Panc1 (cell line): ENCODE results near the gene SUPT16H. TPM values are rescaled to one million over a fixed set of nuclear protein-coding genes. Genes with fewer than 3 reads are reported as not detected.
A peak's percentile ranks its signal among the peaks of the same experiment; 100 is the strongest.

ENCODE experiments used
- ATAC-seq: fragments of 200-7000 bp; cut with Tn5 transposase; 2 replicates; pipeline ENCODE4 v1.9.1; 2020; ENCODE audit warnings: mild to moderate bottlenecking, moderate library complexity
- BruUV-seq: library from RNA; stranded (reverse); fragments of 400-500 nt; replicated peaks from 2 replicates; lab custom pipeline; 2021; lab: Mats Ljungman, UMichigan
- CTCF ChIA-PET: fragments of 300-600 bp; sonication (Branson Sonifier 250); formaldehyde crosslinking; loops from one replicate; lab custom pipeline; 2022; ENCODE audit warnings: antibody characterized with exemption; lab: Charles Lee
- POLR2A ChIA-PET: fragments of 300-600 bp; sonication (Branson Sonifier 250); formaldehyde crosslinking; loops from one replicate; lab custom pipeline; 2022; ENCODE audit warnings: antibody characterized with exemption; lab: Charles Lee
- DNase-seq: peaks from one replicate; pipeline ENCODE4 v3.0.0-alpha.2; 2010; ENCODE audit warnings: low read depth, low spot score
- H3K27ac ChIP-seq: 2 replicates; pipeline ENCODE4 v1.5.1; 2011; ENCODE audit warnings: mild to moderate bottlenecking, low read length, inconsistent platforms
- H3K27me3 ChIP-seq: fragments of 200-500 bp; sonication (Bioruptor generic); 2 replicates; pipeline ENCODE4 v1.6.0; 2014; ENCODE audit warnings: low read length, inconsistent platforms; ENCODE audit not compliant: control insufficient read depth, insufficient read depth
- H3K36me3 ChIP-seq: fragments of 200-500 bp; sonication (Bioruptor generic); 2 replicates; pipeline ENCODE4 v1.5.1; 2014; ENCODE audit warnings: inconsistent platforms, mild to moderate bottlenecking, low read length, moderate library complexity; ENCODE audit not compliant: control insufficient read depth, insufficient read depth
- H3K4me1 ChIP-seq: 2 replicates; pipeline ENCODE4 v1.5.1; 2011; ENCODE audit warnings: inconsistent platforms, mild to moderate bottlenecking, low read length, moderate library complexity; ENCODE audit not compliant: control insufficient read depth, insufficient read depth
- H3K4me3 ChIP-seq, 2 experiments: 2 replicates each; pipeline ENCODE4 v1.5.1; 2011 to 2012; ENCODE audit warnings: low read depth in 2 of 2, low read length in 2 of 2, mild to moderate bottlenecking in 2 of 2, inconsistent platforms in 1 of 2, moderate library complexity in 1 of 2
- H3K9me3 ChIP-seq: fragments of 200-500 bp; sonication (Bioruptor generic); 2 replicates; pipeline ENCODE4 v1.5.1; 2014; ENCODE audit warnings: low read depth, mild to moderate bottlenecking, inconsistent platforms, low read length, moderate library complexity; ENCODE audit not compliant: control insufficient read depth, insufficient read depth
- POLR2AphosphoS5 ChIP-seq: IDR thresholded peaks from 2 replicates; pipeline ENCODE4 v1.6.1; 2012; ENCODE audit warnings: mild to moderate bottlenecking, low read depth, low read length, moderate library complexity
- SIN3A ChIP-seq: IDR thresholded peaks from 2 replicates; pipeline ENCODE4 v1.6.1; 2012; ENCODE audit warnings: low read depth, mild to moderate bottlenecking, low read length, moderate library complexity, borderline replicate concordance; ENCODE audit not compliant: insufficient read depth
- TCF7L2 ChIP-seq: IDR thresholded peaks from 2 replicates; pipeline ENCODE4 v1.6.1; 2011; ENCODE audit warnings: mild to moderate bottlenecking, low read depth, low read length, inconsistent platforms
- in situ Hi-C: cut with HindIII; loops from 2 replicates; pipeline ENCODE4 v1.10.0; 2016; ENCODE audit warnings: low sequenced_read_pairs, low pct_unique_long_range_greater_than_20kb
- intact Hi-C: fragments of 100-400 bp; cut with micrococcal nuclease; formaldehyde crosslinking; loops from one replicate; pipeline ENCODE4 v1.10.0; 2022; ENCODE audit not compliant: unreplicated experiment
- total RNA-seq: library from RNA; stranded (reverse); gene quantifications from one replicate; pipeline ENCODE4 v1.2.1, GENCODE V29; 2021; ENCODE audit not compliant: unreplicated experiment
- TF ChIP-seq, protein P1 (sequence below): fragments of 450-650 bp; IDR thresholded peaks from 2 replicates; pipeline ENCODE4 v1.5.1; 2017; ENCODE audit warnings: mild to moderate bottlenecking
- TF ChIP-seq, protein P2 (sequence below), 2 experiments: IDR thresholded peaks; 2 replicates each; pipeline ENCODE4 v1.6.1; 2011 to 2012; ENCODE audit warnings: low read depth in 2 of 2, control low read depth in 1 of 2, low read length in 1 of 2, mild to moderate bottlenecking in 1 of 2, moderate library complexity in 1 of 2; ENCODE audit not compliant: insufficient read depth in 1 of 2

SUPT16H gene
- total RNA-seq, 1 experiment from 2014 or later, result 84.5 TPM

DNA sequence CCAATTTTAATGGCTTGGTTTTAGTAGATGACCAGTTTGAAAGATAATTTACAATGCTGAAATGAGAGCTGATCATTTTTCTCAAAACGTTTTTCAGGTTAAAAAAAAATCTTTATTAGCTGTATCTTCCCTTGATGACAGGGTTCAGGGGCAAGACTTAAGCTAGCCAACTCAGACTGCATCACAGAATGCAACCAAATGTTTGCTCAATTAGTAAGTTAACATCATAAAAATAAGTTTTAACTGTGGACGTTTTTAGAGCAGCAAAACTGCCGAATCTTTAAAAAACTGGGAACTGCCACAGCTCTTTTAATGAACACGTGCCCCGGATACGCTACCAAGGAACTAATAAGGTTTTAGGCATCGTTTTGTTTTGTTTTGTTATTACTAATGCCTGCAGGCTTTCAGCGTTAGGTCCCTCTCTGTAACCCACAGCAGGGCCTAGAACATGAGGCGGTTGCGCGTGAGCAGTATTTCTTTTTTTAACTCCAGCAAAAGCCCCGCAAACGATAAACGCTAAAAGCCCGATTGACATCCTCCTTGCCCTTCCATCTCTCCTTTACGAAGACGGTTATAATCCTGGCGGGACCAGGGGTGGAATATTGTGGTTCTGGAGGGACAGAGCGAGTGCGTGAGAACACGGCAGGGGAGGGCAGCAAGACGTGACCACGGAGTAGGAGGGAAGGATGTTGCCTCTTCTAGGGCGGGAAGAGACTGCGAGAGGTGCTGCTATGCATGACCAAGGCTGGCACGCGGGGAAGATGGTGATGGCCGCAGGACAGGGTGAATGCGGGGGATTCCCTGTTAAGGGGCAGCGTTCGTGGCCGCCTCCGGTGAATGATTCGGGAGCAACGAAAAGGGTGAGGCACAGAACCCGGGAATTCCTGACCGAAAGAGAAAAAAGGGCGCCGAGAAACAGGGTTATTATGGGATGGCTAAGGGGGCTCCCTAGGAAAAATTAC, 652 bp downstream of the SUPT16H start:
- no peaks in the 10 kb centered on the region for H3K9me3 ChIP-seq
- TF ChIP-seq POLR2AphosphoS5 (no peak), SIN3A (no peak), TCF7L2 (no peak)
- TF ChIP-seq, protein P1, sequence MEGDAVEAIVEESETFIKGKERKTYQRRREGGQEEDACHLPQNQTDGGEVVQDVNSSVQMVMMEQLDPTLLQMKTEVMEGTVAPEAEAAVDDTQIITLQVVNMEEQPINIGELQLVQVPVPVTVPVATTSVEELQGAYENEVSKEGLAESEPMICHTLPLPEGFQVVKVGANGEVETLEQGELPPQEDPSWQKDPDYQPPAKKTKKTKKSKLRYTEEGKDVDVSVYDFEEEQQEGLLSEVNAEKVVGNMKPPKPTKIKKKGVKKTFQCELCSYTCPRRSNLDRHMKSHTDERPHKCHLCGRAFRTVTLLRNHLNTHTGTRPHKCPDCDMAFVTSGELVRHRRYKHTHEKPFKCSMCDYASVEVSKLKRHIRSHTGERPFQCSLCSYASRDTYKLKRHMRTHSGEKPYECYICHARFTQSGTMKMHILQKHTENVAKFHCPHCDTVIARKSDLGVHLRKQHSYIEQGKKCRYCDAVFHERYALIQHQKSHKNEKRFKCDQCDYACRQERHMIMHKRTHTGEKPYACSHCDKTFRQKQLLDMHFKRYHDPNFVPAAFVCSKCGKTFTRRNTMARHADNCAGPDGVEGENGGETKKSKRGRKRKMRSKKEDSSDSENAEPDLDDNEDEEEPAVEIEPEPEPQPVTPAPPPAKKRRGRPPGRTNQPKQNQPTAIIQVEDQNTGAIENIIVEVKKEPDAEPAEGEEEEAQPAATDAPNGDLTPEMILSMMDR, result no peak
- TF ChIP-seq, protein P2, sequence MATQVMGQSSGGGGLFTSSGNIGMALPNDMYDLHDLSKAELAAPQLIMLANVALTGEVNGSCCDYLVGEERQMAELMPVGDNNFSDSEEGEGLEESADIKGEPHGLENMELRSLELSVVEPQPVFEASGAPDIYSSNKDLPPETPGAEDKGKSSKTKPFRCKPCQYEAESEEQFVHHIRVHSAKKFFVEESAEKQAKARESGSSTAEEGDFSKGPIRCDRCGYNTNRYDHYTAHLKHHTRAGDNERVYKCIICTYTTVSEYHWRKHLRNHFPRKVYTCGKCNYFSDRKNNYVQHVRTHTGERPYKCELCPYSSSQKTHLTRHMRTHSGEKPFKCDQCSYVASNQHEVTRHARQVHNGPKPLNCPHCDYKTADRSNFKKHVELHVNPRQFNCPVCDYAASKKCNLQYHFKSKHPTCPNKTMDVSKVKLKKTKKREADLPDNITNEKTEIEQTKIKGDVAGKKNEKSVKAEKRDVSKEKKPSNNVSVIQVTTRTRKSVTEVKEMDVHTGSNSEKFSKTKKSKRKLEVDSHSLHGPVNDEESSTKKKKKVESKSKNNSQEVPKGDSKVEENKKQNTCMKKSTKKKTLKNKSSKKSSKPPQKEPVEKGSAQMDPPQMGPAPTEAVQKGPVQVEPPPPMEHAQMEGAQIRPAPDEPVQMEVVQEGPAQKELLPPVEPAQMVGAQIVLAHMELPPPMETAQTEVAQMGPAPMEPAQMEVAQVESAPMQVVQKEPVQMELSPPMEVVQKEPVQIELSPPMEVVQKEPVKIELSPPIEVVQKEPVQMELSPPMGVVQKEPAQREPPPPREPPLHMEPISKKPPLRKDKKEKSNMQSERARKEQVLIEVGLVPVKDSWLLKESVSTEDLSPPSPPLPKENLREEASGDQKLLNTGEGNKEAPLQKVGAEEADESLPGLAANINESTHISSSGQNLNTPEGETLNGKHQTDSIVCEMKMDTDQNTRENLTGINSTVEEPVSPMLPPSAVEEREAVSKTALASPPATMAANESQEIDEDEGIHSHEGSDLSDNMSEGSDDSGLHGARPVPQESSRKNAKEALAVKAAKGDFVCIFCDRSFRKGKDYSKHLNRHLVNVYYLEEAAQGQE (IDR thresholded peaks at IDR 0.05; ENCODE audit: insufficient read depth in 1 of 2, low read depth in 2 of 2, low read length in 1 of 2), result no peak
- peaks cover 16% of the 10 kb centered on the region for H3K36me3 ChIP-seq
- ChIA-PET POLR2A (no interaction called here), CTCF (no interaction called here)
- H3K4me1 ChIP-seq, result peaks cover 25% of the 10 kb centered on the region
- H3K27me3 ChIP-seq, result no peaks in the 10 kb centered on the region
- ATAC-seq, result peak; percentile 68
- H3K4me3 ChIP-seq, result peak overlapping the region; percentile 91 to 96
- H3K27ac ChIP-seq, result peak overlapping the region; percentile 97
- BruUV-seq, result TSS peak; percentile 81
- DNase-seq, result no peak
- intact Hi-C loops, result no loop called here
- in situ Hi-C loops, result no loop called here

DNA sequence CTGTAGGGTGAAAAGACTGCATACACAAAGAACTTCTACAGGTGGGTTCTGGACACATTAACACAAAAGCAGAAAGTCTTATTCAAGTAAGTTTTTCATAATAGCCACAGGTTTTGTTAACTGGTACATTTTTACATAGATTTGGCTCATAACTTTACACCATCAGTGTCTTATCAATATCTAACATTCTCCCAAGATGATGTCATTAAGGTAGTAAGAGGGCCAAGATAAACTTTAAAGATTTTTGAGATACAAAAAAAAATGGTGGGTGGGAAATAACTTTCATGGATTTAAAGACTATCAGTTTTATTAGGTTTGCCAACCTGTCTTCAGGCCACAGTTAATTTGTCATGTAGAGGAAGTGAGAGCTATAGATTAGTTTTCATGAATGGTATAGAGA, 1.7 kb downstream of the SUPT16H start:
- H3K4me1 ChIP-seq, result peaks cover 25% of the 10 kb centered on the region
- CTCF ChIA-PET, result interaction anchor here (0.7 kb wide), 1 partner anchor 25 kb away, joined by 3 read pairs; no protein-coding TSS in a partner anchor
- intact Hi-C loops, result no loop called here
- H3K36me3 ChIP-seq, result peaks cover 17% of the 10 kb centered on the region
- H3K9me3 ChIP-seq, result no peaks in the 10 kb centered on the region
- TF ChIP-seq SIN3A (no peak), POLR2AphosphoS5 (no peak), TCF7L2 (no peak)
- TF ChIP-seq, protein P1, result no peak
- TF ChIP-seq, protein P2 (IDR thresholded peaks at IDR 0.05; ENCODE audit: insufficient read depth in 1 of 2, low read depth in 2 of 2, low read length in 1 of 2), result no peak
- no peaks in the 10 kb centered on the region for H3K27me3 ChIP-seq
- no peak for ATAC-seq
- in situ Hi-C loops, result no loop called here
- DNase-seq, result no peak
- peak overlapping the region in 1 of 2 experiments; percentile 96; a peak in 3 of 4 replicates for H3K4me3 ChIP-seq
- H3K27ac ChIP-seq, result peak overlapping the region; percentile 48; the same call in 1 of the 2 replicates
- POLR2A ChIA-PET, result no interaction called here
- BruUV-seq, result no TSS peak
